Ishikawa (cell line): ENCODE measurements around the gene TRIM24.

Experiments
- CEBPB ChIP-seq: IDR thresholded peaks from 2 replicates; pipeline ENCODE4 v1.6.1; 2012
- EGR1 ChIP-seq: IDR thresholded peaks from 2 replicates; pipeline ENCODE4 v1.6.1; 2012
- EP300 ChIP-seq: IDR thresholded peaks from 2 replicates; pipeline ENCODE4 v1.6.1; 2012; ENCODE audit warnings: borderline replicate concordance
- FOXM1 ChIP-seq: IDR thresholded peaks from 2 replicates; pipeline ENCODE4 v1.6.1; 2012; ENCODE audit warnings: low read depth, borderline replicate concordance
- RAD21 ChIP-seq: IDR thresholded peaks from 2 replicates; pipeline ENCODE4 v1.6.1; 2012; ENCODE audit warnings: low read depth
- TAF1 ChIP-seq: IDR thresholded peaks from 2 replicates; pipeline ENCODE4 v1.6.1; 2012; ENCODE audit warnings: low read depth, mild to moderate bottlenecking
- TCF12 ChIP-seq: IDR thresholded peaks from 2 replicates; pipeline ENCODE4 v1.6.1; 2012; ENCODE audit warnings: low read depth
- TEAD4 ChIP-seq: IDR thresholded peaks from 2 replicates; pipeline ENCODE4 v1.6.1; 2012
- ZBTB7A ChIP-seq: IDR thresholded peaks from 2 replicates; pipeline ENCODE4 v1.6.1; 2012; ENCODE audit warnings: low read depth
- TF ChIP-seq, protein P1 (sequence below): IDR thresholded peaks from 2 replicates; pipeline ENCODE4 v1.6.1; 2012
- TF ChIP-seq, protein P2 (sequence below): IDR thresholded peaks from 2 replicates; pipeline ENCODE4 v1.6.1; 2012; ENCODE audit warnings: low read depth, mild to moderate bottlenecking

DNA sequence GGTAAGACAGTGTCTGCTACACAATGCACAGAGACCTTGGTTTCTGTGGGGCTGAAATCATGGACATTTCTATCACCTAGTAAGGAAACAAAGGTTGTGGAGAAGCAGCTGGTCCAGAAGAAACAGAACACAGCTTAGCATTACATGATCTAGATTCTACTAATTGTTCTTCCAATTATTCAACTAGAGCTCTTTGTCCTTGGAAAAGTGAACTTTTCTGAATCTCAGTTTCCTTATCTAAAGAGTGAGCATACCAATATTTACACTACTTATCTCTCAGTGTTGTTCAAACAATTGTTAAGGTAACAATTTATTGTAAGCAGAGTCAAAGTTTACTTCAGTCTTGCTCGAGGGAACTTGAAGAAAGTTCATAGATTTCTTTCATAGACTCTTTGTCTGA is 42.3 kb upstream of the TRIM24 start:
- no peak for TF ChIP-seq TAF1
- TF ChIP-seq RAD21, result no peak
- no peak for TF ChIP-seq CEBPB
- no peak for TF ChIP-seq TEAD4
- TF ChIP-seq, protein P1, sequence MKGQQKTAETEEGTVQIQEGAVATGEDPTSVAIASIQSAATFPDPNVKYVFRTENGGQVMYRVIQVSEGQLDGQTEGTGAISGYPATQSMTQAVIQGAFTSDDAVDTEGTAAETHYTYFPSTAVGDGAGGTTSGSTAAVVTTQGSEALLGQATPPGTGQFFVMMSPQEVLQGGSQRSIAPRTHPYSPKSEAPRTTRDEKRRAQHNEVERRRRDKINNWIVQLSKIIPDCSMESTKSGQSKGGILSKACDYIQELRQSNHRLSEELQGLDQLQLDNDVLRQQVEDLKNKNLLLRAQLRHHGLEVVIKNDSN, result no peak
- TF ChIP-seq FOXM1, result no peak
- no peak for TF ChIP-seq EP300
- TF ChIP-seq TCF12, result no peak
- no peak for TF ChIP-seq EGR1
- TF ChIP-seq ZBTB7A, result no peak
- TF ChIP-seq, protein P2, sequence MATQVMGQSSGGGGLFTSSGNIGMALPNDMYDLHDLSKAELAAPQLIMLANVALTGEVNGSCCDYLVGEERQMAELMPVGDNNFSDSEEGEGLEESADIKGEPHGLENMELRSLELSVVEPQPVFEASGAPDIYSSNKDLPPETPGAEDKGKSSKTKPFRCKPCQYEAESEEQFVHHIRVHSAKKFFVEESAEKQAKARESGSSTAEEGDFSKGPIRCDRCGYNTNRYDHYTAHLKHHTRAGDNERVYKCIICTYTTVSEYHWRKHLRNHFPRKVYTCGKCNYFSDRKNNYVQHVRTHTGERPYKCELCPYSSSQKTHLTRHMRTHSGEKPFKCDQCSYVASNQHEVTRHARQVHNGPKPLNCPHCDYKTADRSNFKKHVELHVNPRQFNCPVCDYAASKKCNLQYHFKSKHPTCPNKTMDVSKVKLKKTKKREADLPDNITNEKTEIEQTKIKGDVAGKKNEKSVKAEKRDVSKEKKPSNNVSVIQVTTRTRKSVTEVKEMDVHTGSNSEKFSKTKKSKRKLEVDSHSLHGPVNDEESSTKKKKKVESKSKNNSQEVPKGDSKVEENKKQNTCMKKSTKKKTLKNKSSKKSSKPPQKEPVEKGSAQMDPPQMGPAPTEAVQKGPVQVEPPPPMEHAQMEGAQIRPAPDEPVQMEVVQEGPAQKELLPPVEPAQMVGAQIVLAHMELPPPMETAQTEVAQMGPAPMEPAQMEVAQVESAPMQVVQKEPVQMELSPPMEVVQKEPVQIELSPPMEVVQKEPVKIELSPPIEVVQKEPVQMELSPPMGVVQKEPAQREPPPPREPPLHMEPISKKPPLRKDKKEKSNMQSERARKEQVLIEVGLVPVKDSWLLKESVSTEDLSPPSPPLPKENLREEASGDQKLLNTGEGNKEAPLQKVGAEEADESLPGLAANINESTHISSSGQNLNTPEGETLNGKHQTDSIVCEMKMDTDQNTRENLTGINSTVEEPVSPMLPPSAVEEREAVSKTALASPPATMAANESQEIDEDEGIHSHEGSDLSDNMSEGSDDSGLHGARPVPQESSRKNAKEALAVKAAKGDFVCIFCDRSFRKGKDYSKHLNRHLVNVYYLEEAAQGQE, result no peak
